Fibroblast of the aortic adventitia (primary cell): ENCODE results near the gene GDI1. TPM values are rescaled to one million over a fixed set of nuclear protein-coding genes. Genes with fewer than 3 reads are reported as not detected.

Experiments
- DNase-seq: peaks from one replicate; pipeline ENCODE4 v3.0.0-alpha.2; 2010; ENCODE audit warnings: low read depth
- H3K4me3 ChIP-seq: 2 replicates; pipeline ENCODE4 v1.5.1; 2011; ENCODE audit warnings: low read depth, mild to moderate bottlenecking, control low read depth, low read length, moderate library complexity
- total RNA-seq: library from RNA; depleted of rRNA; stranded (reverse); fragments of >200 nt; gene quantifications from 2 replicates; pipeline ENCODE4 v1.2.3, GENCODE V29; 2012; ENCODE audit warnings: low replicate concordance
- TF ChIP-seq, protein P1 (sequence below): IDR thresholded peaks from 2 replicates; pipeline ENCODE4 v1.5.1; 2011; ENCODE audit warnings: mild to moderate bottlenecking, low read length, control low read depth, inconsistent platforms; ENCODE audit not compliant: insufficient read depth

GDI1 gene
- total RNA-seq, 1 donor: 115 TPM

DNA sequence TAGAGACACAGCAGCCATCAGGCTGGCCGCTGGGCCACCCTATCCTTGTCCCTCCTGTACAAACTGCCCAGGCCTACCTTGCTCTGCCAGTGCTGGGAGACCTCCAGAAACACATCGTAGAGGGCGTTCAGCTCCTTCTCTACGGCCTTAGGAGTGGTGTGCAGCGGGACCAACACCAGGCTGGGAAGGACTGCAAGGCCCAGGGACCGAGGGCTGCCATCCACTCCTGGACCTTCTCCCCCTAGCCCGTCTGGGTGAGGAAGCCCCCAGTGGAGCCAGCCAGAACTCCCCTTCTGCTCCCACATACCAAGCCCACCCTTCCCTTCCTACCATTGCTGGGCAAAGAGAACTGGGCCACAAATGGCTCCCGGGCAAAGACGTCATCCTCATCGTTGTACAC, 33.8 kb upstream of the GDI1 start:
- H3K4me3 ChIP-seq: no peak overlapping the region
- TF ChIP-seq, protein P1, sequence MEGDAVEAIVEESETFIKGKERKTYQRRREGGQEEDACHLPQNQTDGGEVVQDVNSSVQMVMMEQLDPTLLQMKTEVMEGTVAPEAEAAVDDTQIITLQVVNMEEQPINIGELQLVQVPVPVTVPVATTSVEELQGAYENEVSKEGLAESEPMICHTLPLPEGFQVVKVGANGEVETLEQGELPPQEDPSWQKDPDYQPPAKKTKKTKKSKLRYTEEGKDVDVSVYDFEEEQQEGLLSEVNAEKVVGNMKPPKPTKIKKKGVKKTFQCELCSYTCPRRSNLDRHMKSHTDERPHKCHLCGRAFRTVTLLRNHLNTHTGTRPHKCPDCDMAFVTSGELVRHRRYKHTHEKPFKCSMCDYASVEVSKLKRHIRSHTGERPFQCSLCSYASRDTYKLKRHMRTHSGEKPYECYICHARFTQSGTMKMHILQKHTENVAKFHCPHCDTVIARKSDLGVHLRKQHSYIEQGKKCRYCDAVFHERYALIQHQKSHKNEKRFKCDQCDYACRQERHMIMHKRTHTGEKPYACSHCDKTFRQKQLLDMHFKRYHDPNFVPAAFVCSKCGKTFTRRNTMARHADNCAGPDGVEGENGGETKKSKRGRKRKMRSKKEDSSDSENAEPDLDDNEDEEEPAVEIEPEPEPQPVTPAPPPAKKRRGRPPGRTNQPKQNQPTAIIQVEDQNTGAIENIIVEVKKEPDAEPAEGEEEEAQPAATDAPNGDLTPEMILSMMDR: no peak
- DNase-seq: no peak

DNA sequence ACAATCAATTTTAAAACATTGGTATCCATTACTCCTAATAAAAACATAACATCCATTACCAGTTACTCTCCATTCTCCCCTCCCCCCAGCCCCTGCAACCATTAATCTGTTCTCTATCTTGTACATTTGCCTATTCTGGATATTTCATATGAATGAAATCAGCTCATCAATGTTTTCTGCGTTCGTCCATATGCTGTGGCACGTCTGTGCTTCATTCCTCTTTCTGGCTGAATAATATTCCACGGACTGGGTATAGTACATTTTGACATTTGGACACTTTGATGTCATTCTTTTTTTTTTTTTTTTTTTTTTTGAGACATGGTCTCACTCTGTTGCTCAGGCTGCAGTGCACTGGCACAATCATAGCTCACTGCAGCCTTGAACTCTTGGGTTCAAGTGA, 33.1 kb upstream of the GDI1 start:
- no peak overlapping the region for H3K4me3 ChIP-seq
- TF ChIP-seq, protein P1: no peak
- no peak for DNase-seq

DNA sequence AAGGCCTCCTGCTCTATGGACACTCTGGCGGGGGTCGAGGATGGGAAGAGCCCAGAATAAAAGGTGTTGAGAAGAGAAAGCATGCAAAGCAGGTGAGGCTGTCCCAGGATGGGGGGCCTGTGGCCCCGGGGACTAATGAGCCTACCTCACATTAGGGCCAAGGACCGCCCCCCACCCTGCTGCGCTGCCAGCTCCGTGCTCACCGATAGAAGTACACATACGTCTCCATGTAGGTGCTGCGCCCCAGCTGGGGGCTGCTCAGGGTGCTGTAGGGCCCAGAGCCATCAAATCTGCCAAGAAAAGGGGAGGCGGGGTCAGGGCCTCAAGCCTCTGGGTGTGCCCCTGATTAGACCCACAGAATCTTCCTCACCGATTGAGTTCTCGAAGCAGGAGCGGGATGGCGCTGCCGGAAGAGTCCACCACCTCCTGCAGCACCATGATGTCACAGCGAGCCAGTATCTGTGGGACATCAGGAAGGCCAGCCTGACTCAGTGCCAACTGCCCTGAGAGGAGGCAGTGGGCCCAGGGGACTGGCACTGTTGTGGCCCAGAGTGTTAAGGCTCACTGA, 32.2 kb upstream of the GDI1 start:
- H3K4me3 ChIP-seq: no peak overlapping the region
- no peak for DNase-seq
- TF ChIP-seq, protein P1: no peak

DNA sequence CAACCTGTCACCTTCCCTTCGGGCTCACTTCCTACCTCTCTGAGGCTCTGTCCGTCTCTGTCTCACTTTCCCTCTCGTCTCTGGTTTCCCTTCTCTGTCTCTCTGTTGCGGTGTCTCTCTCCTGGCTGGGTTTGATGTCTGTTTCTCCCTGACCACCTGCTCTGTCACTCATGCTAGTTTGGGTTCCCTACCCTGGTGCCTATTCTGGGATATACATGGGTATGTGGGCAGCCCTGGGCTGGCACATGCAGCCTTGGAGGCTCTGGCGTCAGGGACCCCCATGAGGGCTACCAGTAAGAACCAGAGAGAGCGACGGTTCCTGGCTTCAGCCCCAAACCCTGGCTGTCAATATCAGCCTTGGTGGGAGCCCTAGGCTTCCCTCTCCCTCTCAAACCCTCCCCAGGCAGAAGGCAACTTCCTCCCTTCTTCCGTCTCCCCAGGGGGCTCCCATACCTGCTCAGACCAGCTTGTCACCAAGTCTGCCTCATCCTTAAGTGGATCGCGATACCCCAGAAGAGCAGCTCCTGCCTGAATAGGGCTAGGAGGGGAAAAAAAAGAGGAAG, 28.2 kb upstream of the GDI1 start:
- TF ChIP-seq, protein P1: no peak
- peak overlapping the region; percentile 63 for H3K4me3 ChIP-seq
- DNase-seq: no peak

DNA sequence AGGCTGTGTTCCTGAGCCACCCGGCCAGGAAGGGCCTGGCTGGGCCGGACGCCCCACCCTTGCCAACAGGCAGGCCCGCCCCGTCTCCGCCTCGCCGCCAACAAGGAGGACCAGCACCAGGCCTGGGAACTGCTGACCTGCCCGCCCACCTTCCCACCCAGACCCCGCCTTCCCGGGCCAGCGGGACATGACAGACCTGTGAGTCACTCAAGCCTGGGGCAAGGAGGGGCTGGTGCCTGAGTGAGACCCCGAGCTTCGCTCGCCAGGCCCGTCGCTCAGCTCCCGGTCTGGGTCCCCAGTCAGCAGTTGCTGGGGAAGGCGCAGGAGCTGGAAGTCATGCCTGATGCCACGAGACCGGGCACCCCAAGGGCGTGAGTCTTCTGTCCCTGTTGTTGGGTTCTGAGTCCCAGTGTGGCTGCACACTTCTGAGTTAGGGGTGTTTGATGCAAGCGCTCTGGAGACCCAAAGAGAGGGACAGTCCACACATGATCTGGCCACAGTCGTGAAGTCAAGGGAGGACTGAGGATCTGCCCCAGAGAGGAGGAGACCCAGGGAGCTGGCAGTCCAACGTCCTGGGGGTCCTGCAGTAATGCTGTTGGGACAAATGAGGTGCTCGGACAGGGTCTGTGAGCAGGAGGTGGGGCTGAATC, 27.6 kb upstream of the GDI1 start, which contains the start of gene DNASE1L1:
Gene DNASE1L1, minus strand, starts transcription at position 33 of the 650 bp plus-strand sequence. CDS start 3,686 bp downstream, outside the sequence.
- H3K4me3 ChIP-seq: peak within 1 kb of the TSS; percentile 63
- TF ChIP-seq, protein P1: no peak
- DNase-seq: peak; percentile 78

DNA sequence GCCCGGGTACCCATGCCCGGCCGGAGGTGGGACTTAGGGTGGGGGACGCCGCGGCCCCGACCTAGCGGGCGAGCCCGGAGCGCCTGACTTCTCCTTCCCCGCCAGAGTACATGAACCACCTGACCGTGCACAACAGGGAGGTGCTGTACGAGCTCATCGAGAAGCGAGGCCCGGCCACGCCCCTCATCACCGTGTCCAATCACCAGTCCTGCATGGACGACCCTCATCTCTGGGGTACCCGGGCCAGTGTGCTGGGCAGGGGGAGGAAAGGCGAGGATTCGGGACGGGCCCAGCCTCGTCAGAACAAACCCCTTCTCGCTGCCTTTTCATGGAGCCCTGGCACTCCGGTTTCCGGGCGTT, 25.0 kb upstream of the GDI1 start:
- DNase-seq: peak; percentile 28
- peak overlapping the region; percentile 69 for H3K4me3 ChIP-seq
- TF ChIP-seq, protein P1: no peak
